GM19463 (cell line): Measurements from ENCODE around the gene FOS.
"Not testable (repeated sequence)": the region's sequence is repeated elsewhere in the genome, so short reads cannot be mapped to it uniquely, and the experiment has no call there.

Experiments used
- ATAC-seq: cut with Tn5 transposase; IDR thresholded peaks from one replicate; pipeline ENCODE4 v1.9.1; 2021; ENCODE audit warnings: mild to moderate bottlenecking, moderate library complexity; ENCODE audit not compliant: unreplicated experiment

Gene FOS

GRCh38 chr14:75292101-75292563 lies 13.5 kb downstream of the FOS start:
- ATAC-seq = no peak

- no peak for ATAC-seq
Observed at GRCh38 chr14:75292886-75293285, 14.3 kb downstream of the FOS start.

- peak; percentile 96 for ATAC-seq
Observed at GRCh38 chr14:75293920-75294648, 15.5 kb downstream of the FOS start.

GRCh38 chr14:75294649-75295033 lies 16.0 kb downstream of the FOS start:
- ATAC-seq = no peak

GRCh38 chr14:75295061-75295461 lies 16.4 kb downstream of the FOS start:
- ATAC-seq = no peak

- ATAC-seq = peak; percentile 30
Observed at GRCh38 chr14:75295491-75296345, 17.1 kb downstream of the FOS start.

- ATAC-seq = no peak
Observed at GRCh38 chr14:75297411-75298040, 18.9 kb downstream of the FOS start.

- no peak for ATAC-seq
Observed at GRCh38 chr14:75298187-75298965, 19.7 kb downstream of the FOS start.

GRCh38 chr14:75299059-75299458 lies 20.4 kb downstream of the FOS start:
- no peak for ATAC-seq

- ATAC-seq = no peak
Observed at GRCh38 chr14:75299576-75299975, 20.9 kb downstream of the FOS start.

- ATAC-seq = no peak
Observed at GRCh38 chr14:75301666-75302325, 23.2 kb downstream of the FOS start.

- no peak for ATAC-seq
Observed at GRCh38 chr14:75303381-75303789, 24.8 kb downstream of the FOS start.

- ATAC-seq = not testable (repeated sequence)
Observed at GRCh38 chr14:75306410-75306809, 27.8 kb downstream of the FOS start.

- peak; percentile 48 for ATAC-seq
Observed at GRCh38 chr14:75306927-75307699, 28.5 kb downstream of the FOS start.

- ATAC-seq = no peak
Observed at GRCh38 chr14:75307700-75308379, 29.2 kb downstream of the FOS start.

GRCh38 chr14:75308991-75309390 lies 30.4 kb downstream of the FOS start:
- ATAC-seq = not testable (repeated sequence)

- ATAC-seq = not testable (repeated sequence)
Observed at GRCh38 chr14:75309561-75309960, 30.9 kb downstream of the FOS start.

- no peak for ATAC-seq
Observed at GRCh38 chr14:75310295-75311111, 31.9 kb downstream of the FOS start.
